GM19468 (cell line): ENCODE measurements around the gene PTPRF.

Experiments used
- ATAC-seq: cut with Tn5 transposase; IDR thresholded peaks from one replicate; pipeline ENCODE4 v1.9.1; 2021; ENCODE audit warnings: mild to moderate bottlenecking, moderate library complexity, moderate number of reproducible peaks; ENCODE audit not compliant: unreplicated experiment; ENCODE audit errors: extremely low read depth

Gene PTPRF

DNA sequence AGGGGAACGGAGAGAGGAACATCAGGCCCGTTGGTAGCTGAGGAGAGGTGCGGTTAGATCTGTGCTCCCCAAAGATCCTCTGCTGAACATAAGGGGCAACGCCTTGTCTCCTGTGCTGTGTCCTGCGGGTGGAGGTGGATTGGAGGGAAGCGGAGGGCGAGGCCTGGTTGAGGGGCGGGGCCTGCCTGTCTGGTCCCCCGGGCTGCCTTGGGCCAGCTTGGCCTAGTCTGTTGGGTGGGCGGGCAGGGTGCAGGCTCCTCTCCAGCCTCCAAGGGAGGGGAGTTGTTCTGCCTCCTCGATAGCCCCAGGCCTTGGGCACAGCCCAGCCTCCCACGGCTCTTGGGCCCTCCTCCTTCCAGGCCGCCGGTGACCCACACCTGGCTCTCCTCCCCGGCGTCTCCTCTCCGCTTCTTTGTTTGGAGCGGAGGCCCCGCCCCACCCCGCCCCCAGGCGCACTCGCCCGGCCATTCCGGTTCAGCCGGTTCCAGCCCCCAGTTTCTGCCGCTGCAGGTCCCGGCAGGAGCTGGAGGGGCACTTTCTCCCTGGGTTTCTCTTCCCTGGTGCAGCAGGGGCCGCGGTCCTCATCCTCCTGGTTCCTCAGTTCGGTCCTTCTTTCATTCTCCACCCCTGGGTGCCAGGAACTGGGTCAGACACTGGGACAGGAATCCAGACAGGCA lies 19.4 kb downstream of the PTPRF start:
- no peak for ATAC-seq

DNA sequence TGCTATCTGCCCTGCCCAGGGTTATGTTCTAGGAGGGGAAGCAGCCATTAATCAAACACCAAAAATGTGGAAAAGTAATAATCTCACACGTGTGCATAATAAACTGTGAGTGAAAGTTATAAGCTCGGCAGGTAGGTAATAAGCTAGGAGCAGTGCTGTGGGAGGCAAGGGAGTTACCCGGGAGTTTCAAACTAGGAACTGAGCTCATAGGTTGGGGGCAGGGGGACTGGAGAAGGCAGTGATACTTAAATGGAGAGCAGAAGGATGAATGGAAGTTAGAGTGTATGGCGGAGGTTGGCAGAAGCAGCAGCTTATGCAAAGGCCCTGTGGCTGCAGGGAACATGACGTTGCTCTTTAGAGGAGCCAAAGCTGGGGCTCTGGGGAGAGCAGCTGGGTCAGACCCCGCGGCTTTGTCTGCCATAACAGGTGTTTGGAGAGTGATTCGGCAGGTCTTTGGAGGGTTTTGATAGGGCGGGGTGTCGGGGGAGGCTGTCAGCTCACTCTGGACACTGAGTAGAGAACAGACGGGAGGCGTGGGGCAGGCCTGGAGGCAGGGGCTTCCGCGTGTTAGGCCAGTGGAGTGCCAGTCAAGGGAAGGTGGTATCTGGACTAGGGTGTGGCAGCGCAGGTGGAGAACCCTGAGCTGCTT lies 20.0 kb downstream of the PTPRF start:
- ATAC-seq = no peak

DNA sequence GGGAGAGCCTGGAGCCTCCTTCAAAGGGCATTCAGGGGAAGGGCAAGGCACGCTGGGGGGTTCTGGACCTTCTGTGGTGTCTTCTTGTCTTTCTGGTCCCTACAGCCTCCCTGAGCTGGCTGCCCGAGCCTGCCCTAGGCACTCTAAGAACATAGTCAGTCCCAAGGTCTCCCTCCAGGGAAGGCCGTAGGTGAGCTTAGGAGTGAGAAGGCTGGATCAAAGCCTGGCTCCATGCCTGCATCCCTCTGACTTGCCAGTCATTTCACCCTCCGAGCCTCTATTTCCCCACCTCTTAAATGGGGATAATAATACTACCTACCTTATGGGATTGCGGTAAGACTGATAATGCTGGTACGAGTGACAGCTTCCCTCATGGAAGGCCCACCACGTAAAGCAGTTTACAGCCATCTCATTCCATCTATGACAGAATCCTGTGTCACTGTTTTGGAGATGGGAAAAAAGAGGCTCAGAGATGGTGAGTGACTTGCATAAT lies 20.8 kb downstream of the PTPRF start:
- ATAC-seq = no peak

DNA sequence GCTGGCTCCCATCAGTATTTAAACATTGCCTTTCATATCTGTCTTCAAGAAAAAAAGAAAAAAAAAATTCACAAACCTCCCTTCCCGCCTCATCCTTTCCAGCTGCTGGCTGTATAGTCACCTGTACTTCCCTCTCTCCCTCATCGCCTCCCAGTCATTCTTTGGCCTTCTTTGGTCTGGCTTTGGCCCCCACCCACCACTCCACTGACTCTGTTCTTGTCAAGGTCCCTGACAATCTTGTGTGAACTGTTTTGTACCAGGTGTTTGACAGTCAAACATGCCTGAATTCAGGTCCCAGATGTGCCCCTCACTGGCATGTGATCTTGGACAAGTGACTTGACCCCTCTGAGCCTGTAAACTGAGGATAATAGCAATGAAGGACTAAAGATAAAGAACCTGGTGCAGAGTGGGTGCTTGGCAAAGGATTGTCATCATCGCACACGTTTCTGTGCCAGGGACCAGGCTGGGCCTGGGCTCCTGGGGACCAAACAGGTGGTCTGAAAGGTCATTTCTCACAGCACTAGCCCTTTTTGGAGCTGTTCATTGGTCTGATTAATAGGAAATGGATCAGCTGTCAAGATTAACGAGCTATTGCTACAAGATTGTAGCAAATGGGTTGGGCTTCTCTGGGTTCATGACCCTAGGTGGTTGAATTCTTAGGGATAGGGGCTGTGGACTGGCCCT lies 21.5 kb downstream of the PTPRF start:
- no peak for ATAC-seq

DNA sequence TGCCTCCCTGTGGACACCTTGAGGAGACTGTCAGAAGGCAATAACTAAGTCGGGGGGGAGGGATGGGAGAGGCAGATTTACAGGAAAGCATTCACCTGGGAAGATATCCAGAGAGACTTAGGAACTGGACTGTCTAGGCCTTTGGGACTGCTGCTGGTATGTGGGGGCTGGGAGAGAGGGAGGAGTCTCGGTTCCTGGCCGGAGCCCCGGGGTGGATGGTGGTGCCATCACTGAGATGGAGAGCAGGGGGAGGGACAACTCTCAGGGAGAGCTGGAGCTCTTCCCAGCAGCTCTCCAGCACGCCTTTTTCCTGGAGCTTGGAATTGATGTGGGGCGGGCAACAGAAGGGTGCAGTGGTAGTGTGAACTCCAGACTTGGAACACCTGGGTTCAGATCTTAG lies 22.1 kb downstream of the PTPRF start:
- no peak for ATAC-seq

DNA sequence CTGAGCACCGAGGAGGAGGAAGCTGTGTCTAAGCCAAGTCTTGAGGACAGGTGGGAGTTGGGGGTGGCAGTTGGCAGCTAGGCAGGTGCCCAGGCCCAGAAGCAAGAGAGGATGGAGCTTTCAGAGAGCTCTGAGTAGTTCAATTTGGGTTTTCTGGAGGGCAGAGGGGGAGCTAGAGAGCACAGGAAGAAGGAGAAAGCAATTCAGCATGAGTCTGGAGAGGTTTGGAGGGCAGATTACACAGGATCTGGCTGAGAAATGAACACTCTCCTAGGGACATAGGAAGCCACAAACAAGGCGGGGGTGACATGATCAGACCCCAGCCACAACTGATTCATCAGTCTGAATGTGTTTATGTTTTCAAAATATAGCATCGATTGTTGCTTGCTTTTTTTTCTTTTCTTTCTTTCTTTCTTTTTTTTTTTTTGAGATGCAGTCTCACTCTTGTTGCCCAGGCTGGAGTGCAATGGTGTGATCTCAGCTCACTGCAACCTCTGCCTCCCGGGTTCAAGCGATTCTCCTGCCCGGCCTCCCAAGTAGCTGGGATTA lies 23.8 kb downstream of the PTPRF start:
- no peak for ATAC-seq

DNA sequence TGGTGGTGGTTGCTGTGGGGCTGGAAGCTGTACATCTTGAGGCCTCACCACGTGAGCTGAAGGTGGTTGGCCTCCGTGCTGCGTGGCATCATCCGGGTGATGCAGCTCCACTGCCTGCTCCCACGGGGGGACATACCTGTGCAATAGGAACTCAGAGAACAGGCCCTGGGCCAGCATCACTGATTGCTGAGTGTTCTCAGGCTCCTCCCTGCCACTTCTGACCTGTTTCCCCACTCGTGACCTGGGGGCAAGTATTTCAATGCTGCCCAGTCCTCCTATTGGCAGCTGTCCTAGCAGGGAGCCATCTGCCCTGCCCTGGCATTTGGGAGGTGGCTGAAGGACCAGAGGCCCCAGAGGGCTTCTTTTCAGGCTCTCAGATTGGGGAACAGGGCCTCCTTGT lies 26.1 kb downstream of the PTPRF start:
- ATAC-seq = no peak

DNA sequence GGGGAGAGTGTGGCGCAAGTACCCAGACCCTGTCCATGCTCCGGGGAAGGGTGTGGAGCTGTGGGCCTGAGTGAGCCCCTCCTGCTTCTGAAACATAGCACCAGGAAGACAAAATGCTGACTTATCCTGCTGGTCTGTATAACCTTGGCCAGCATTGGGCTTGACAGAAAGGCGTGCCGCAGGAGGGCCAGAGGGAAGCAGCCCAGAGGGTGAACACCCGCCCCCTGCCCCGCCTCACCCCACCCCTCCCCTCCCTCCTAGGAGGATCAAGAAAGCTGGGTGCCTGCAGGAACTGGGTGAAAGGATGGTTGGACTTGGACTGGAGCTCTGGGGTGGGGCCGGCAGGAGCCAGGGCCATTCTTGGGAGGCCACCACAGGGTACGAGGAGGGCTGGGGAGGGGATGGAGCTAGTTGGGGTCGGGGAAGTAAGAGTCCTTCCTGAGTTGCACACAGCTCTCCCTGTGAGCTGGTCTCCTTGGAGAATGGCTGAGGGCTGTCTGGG lies 27.1 kb downstream of the PTPRF start:
- ATAC-seq = no peak

DNA sequence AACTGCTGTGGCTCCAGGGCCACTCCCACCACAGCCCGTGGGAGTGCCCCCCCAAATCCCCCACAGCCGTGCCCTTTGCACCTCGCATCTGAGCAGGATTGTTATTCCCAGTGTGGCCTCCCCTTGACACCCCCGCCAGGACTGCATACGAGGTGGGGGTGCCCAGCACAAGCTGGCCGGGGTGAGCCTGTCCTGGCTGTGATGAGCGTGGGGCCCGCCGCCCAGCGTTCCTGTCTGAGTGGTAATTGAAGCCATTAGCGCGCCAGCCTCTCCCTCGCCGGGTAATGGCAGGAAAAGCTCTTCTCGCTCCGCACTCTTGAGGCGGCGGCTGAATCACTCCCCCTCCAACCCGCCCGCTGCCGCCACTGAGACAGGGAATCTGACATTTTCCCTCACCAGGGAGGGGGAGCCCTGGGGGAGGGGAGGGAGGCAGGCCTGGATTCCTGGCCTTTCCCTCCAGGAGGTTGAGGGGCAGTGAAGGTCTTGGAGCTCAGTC lies 27.7 kb downstream of the PTPRF start:
- no peak for ATAC-seq

DNA sequence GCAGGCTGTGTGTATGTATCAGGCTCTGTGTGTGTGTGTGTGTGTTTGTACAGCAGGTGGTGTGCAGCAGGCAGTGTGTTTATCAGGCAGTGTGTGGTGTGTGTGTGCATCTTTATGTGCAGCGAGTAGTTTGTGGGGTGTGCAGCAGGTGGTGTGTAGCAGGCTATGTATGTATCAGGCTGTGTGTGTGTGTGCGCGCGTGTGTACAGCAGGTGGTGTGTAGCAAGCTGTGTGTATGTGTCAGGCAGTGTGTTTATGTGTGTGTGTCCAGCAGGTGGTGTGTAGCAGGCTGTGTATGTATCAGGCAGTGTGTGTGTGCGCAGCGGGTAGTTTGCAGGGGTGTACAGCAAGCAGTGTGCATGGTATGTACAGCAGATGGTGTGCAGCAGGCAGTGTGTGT lies 29.0 kb downstream of the PTPRF start:
- ATAC-seq = no peak

DNA sequence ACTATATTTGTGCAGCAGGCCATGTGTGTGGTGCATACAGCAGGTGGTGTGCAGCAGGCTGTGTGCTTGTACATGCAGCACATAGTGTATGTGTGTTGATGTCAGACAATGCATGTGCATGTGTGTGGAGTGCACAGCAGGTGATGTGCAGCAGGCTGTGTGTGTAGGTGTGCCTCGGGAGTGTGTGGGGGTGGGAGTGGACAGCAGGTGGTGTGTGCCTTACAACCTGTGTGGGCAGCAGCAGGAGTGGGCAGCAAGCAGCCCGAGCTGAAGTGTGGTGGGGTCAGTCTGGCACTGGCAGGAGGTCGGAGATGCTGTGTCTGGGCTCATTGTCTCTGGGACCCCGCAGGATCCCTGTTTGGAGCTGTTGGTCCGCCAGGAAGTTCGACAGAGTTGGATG lies 29.6 kb downstream of the PTPRF start:
- no peak for ATAC-seq

DNA sequence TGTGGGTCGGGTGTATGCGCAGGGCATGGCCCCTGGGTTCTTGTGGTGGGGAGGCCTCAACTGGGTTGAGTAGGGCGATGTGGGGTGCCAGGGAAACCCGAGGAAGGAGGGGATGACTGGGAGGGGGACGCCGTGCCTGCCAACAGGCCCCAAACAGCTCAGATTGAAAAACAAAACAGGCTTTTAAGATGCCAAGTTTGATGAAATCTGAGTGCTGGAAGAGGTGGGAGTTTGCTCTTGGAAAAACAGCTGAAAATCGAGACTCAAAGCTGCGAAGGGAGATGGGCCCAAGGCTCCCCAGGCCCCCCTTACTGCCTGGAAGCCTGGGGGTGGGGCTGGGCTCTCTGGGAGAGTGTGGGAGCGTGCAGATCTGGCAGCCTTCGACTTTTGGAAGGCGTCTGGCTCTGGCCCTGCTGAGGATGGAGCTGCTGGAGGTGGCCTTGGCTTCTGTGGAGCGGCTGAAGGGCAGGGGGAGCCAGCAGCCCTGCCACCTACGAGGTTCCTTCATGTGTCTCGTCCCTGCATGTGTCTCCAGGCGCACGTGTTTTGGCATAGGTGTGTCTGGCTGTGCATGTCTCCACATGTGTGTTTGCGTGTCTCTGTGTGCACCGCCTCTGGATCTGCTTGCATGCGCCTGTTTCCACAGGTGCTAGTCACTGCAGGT lies 33.3 kb downstream of the PTPRF start:
- ATAC-seq = no peak

DNA sequence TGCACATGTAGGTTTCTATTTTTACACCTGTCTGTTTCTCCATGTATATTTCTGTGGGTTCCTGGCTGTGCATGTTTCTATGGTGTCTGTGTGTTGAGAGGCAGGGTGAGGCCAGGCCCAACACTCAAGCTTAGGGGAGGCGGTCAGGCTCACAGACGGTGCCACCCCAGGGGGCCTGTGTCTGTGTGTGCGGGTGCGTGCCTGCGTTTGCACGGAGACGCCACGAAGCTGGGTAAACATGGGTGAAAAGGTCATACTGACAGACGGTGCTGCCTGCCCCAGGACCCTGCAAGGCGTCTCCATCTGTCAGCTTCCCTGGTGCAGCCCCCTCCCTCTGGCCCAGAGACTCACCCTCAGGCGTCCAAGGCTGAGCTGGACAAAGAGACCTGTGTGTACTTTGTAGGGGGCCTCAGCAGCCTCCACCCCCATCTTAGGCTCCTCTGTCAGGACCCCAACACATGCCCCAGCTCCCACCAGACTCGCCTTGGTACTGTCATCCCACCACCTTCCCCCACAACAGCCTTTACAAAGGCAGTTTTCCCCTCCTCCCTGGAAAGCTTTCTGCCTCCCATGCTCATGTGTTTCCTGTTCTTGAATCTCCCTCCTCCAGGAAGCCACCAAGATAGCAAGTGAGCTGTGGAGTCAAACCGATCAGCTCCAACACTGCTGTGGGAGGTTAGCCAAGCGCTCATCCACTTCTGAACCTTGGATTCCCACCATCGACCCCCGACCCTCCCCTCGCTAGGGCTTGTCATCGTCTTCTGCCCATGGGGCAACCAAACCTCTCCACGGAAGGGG lies 34.1 kb downstream of the PTPRF start:
- no peak for ATAC-seq

DNA sequence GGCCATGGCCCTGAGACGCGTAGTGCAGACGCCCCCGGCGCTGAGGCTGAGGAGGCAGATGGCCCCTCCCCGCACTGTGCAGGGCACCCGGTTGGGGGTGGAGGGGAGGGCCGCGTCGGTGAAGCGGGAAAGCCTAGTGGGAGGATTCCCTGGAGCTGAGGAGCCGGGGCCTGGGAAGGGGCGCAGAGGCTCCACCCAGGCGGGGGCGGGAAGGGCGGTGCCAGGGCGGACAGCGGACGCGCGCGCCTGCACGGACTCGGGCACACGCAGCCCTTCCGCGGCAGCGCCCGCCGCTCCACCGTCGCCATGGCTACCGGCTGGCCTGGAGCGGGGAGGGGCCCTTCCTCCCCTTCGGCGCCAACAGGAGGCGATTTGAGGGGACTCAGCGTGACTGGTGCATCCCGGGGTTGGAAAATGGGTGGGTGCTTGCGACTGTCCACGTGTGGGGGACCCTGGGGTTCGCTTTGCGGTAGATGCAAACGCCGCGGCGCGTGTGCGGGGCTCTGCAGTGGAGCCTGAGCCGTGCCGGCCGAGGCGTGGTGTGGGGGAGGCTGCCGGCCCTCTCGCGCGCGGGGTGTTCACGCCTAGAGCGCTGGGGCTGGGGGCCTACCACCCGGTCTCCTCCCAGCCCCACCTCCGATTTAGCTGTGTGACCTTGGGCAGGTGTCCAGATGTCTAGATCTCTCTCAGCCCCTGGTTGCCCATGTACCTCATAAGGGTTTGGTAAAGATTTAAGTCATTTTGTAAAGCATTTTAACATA lies 35.1 kb downstream of the PTPRF start:
- no peak for ATAC-seq

DNA sequence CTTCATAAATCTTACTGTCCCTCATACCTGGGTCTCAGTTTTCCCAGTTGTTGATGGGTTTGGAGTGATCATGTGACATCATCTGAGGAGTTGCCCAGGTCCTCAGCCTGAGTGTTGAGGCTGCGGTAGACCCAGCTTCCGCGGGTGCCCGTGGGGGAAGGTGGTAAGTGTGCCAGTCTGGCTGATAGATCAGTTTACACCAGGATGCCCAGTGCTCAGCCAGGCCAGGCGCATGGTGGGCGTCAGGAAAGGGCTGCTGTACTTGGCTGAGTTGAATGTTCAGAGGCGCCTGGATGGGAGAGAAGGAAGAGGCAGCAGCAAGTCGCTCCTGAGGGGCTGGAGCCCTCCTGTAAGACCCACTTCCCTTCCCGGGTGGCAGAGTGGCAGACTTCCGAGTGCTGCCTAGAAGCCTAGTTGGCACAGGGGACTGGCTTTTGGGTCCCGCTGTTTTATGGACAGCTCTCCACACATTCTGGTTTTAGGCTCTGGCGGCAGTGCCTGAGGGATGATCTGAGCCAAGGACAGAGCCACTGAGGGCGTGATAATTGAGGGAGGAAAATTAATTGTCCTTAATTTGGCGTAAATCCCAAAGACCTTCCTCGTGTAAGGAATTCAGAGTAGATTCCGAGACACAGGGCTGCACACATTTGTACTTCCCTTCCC lies 35.8 kb downstream of the PTPRF start:
- ATAC-seq = no peak

DNA sequence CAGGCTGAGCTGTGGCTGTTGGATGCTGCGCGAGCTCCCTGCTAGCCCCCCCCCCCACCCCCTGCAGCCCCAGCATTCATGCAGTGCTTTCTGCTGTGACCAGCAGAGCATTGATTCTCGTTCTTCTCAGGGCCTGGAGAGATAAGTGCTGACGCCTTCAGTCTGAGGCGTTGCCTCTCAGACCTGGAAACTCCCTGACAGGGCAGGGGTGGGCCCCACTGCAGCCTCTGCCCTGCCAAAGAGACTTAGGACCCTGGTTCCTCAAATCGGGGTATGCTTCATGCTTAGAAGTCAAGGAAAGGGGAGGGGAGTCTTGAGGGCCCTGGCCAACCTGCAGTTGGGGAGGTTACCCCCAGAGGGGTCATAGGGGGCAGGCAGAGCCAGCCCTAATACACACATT lies 38.5 kb downstream of the PTPRF start:
- no peak for ATAC-seq

DNA sequence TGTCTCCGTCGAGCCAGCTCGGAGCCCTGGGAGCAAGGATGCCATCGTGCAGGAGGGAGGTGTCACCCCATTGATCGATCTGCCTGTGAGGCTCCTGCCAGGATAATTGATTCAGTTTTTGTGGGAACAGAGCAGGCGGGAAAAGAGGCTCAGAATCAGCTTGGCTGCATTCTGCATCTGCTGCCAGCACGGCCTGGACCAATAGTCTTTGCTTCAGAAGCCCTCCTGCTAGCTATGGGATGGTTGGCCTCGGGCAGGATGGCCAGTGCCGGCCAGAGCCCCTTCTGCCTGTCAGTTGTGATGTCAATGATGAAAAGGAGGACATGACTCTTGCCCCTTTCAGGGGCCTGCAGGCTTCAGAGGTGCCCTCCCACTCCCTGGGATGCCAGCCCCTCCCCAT lies 39.6 kb downstream of the PTPRF start:
- no peak for ATAC-seq

DNA sequence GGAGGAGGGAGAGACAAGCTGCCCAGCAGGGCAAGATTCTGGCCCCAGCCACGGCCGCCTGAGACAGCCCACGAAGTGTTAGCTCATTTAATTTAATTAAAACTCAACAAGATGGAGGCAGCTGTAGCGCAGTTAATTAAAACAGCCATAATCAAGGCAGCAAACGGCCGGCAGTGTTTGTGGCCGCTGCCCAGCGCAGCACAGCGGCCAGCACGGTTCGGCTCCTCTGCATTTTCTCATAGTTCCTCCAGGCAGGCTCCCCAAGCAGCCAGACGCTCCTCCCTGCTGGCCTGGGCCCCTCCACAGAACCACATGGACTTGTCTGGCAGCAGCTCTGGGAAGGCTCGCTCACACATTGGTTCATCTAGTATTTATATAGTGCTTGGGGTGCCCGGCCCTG lies 40.0 kb downstream of the PTPRF start:
- ATAC-seq = no peak
